Activated CD8-positive, alpha-beta memory T cell treated with anti-CD3 and anti-CD28 coated beads, Interleukin-2, amount 10 ng/mL, durations not matched to agents 7 days and 5 days (primary cell): ENCODE results near the gene DCAF8L2. TPM values are rescaled to one million over a fixed set of nuclear protein-coding genes. Genes with fewer than 3 reads are reported as not detected.

Source experiments
- total RNA-seq, 2 experiments: library from RNA; stranded (reverse); gene quantifications; one replicate each; pipeline ENCODE4 v1.2.3, GENCODE V29; 2021

The DCAF8L2 gene
- total RNA-seq, 2 experiments from 2014 or later: not detected

Other genes with a start within 250 kb of the DCAF8L2 start
- not detected for gene PPP4R3C, start 127.0 kb upstream of the DCAF8L2 start, total RNA-seq
- not detected for gene MAGEB10, start 217.6 kb downstream of the DCAF8L2 start, total RNA-seq